Stimulated activated CD4-positive, alpha-beta T cell treated with anti-CD3 and anti-CD28 coated beads, Interleukin-4, amount 100 ng/mL, for 4 hours (primary cell): ENCODE data around the gene SLC25A1.

Experiments used
- DNase-seq, 2 experiments: peaks; one replicate each; pipeline ENCODE4 v3.0.0-alpha.2; 2020

SLC25A1 gene

DNA sequence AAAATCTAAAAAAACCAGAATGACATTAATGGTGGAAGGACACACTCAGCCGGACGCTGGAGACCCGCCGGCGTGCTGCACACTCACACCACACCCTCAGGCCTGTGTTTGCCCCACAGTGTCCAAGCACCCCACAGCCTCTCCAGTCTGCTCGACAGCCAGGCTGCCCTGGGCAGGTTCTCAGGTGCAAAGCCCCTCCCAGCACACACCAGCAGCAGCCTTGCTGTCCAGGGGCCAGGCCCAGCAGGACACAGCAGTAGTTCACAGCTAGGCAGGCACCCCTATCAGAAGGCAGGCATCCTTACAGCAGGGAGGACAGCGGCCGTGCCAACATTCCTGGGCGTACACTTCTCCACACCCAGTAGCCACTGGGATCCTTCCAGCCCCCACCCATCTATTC, 1.7 kb upstream of the SLC25A1 start:
- no peak for DNase-seq

DNA sequence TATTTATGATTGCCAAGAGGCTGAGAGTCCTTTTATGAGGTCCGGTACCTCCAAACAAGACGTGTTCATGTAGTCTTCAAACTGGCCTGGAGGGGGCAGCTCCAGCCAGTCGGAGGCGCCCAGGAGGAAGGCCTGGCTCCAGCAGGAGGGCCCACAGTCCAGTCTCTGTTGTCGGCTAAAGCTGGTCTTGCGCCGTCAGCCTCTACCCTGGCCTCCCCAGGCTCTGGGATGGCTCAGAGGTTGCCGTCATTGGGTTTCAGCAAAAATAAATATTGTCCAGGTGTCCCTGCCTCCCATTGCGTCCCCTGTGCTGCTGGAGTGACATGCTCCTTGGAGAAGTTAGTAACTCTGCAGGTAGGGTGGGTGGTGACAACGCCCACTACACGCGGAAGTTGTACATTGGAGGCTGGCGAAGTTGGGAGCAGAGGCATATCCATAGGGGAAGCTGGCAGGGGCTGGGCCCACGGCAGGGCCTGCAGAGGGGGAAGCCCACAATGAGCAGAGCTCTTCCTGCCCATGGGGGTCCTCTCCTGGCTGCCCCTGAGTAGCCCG, 1.0 kb upstream of the SLC25A1 start:
- no peak for DNase-seq

- DNase-seq = peak; percentile 37 to 51
Measured at GRCh38 chr22:19178065-19178656, 375 bp downstream of the SLC25A1 start.

DNA sequence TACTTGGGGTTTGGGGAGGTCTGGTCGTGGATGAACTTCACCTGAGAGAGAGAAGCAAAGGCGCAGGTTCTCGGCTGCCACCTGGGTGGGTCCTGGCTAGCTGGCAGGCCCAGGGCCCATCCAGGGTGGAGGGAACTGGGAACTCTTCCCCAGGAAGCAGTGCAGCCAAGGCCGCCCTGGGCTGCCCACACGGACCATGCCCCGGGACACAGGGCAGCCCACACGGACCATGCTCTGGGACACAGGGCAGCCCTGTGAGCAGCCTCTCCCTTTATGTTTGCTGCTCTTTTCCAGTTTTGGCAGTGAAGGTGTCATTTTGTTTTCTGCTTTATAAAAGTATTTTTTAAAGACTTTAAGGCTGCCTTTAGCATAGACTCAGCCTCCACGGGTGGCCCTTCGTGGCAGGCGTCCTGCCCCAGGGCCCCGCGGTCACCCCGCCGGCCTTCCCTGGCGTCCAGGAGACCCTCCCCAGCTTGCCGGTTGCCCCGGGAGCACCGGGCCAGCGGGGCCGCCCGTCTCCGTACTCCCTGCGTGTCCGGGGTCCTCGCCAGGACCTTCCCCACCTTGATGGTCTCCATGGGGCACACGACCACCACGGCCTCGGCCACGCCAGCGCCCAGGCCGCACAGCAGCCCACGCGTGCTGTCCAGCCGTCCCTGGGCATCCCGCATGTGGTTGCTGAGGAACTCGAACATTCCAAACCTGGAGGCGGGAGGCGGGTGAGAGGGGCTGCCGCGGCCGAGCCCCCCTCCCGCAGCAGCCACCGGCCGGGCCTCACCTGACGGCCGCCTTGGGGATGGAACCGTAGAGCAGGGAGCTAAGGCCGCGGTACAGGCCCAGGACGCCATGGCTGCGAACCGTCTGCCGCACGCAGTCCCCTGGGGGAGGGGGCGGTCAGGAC, 1.1 kb downstream of the SLC25A1 start:
- no peak for DNase-seq

- no peak for DNase-seq
Measured at GRCh38 chr22:19176732-19177131, 1.8 kb downstream of the SLC25A1 start.

GRCh38 chr22:19176175-19176643, 2.3 kb downstream of the SLC25A1 start:
- no peak for DNase-seq

GRCh38 chr22:19175602-19176174, 2.8 kb downstream of the SLC25A1 start:
- no peak for DNase-seq

GRCh38 chr22:19175026-19175601, 3.4 kb downstream of the SLC25A1 start:
- no peak for DNase-seq

DNA sequence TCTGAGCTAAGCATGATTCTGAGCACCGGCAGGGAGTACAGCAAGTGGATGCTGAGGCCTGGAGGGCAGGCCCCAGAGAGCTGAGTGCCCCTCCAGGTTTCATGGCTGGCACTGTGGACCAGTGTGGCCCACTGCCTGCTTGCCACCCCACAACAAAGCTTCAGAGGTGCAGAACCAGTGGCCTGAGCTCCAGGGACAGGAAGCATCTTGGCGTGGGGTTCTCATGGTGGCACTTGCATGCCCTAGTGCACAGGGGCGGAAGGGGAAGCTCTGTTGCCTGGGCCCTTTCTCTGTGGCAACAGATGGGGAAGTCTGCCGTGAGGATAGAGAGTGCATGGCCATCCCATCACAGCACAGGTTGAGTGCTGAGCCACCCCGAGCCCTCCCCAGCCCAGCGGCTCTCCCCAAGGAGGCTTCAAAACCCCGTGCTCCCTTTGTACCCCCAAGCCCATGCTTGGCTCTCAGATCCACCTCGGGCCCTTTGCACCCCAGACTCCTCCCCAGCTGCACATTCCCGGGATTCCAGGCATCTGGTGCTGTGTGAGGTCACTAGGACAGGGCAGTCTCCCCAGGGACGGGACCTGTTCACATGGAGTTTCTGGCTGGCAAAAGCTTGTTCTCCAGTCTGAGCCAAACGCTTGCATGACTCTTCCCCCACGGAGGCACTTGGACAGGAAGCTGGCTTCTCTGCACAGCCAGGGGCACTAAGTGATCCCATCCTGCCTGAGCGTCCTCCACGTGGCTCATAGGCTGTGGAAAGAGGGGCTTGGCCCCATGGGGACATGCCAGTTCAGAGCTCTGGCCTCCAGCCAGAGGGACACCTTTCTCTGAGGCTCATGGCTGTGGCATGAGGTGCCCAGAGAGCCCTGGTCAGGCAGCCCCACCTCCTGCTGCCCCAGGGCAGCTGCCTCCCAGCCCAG, 4.2 kb downstream of the SLC25A1 start:
- DNase-seq = no peak

- no peak for DNase-seq
Measured at GRCh38 chr22:19173047-19174035, 5.2 kb downstream of the SLC25A1 start.

DNA sequence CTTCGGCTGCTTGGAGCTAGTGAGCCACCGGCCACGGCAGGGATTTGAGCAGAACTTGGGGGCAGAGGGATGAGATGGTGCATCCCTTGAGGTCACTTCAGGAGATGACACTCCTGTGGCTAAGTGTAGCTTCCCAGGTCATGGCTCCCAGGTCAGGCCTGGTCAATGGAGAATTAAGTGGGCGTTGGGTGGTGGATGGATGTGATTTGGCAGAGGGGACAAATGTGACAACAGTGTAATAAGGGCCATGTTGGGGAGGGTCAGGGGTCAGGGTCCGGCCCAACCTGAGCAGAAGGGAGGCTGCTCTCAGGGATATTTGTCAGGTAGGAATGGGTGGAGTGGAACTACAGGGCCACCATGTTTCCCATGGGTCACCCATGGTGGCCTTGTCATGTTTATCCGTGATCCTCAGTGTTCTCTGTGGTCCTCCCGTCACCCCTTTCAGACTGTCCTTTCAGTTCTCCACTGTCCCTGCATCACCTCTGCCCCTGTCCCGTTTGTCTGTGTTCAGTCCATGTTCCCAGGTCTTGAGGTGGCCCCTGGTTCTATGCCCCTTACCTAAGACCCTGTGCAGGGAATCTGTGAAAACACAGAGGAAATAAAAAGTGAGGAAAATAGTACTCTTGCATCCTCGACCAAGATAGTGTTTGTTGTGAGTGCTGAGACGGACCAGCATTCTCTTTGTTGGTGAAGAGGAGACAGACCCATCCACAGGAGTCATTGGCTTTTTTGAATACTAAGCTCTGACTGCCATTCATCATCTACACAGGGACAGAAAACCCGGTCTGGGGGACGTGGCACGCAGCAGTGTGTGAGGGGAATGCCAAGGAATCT, 6.1 kb downstream of the SLC25A1 start:
- no peak for DNase-seq

DNA sequence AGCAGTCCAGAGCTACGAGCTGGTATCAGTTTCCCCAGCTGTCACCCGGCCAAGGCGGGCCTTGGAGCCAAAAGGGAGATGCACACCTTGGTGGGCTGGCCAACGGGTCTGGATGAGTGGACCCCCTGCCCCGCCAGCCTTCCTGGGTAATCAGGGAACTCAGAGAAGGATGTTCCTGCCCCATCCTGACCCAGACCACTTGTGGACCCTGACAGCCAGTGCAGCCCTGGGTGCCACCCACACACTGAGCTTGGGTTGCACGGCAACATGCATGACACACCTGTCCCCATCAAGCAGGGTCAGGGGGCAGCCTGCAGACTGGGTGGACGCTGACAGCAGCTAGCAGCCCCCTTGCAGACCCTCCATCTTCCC, 8.6 kb downstream of the SLC25A1 start:
- DNase-seq = no peak

- DNase-seq = no peak
Measured at GRCh38 chr22:19169002-19169946, 9.3 kb downstream of the SLC25A1 start.

- DNase-seq = no peak
Measured at GRCh38 chr22:19168088-19168890, 10.2 kb downstream of the SLC25A1 start.

DNA sequence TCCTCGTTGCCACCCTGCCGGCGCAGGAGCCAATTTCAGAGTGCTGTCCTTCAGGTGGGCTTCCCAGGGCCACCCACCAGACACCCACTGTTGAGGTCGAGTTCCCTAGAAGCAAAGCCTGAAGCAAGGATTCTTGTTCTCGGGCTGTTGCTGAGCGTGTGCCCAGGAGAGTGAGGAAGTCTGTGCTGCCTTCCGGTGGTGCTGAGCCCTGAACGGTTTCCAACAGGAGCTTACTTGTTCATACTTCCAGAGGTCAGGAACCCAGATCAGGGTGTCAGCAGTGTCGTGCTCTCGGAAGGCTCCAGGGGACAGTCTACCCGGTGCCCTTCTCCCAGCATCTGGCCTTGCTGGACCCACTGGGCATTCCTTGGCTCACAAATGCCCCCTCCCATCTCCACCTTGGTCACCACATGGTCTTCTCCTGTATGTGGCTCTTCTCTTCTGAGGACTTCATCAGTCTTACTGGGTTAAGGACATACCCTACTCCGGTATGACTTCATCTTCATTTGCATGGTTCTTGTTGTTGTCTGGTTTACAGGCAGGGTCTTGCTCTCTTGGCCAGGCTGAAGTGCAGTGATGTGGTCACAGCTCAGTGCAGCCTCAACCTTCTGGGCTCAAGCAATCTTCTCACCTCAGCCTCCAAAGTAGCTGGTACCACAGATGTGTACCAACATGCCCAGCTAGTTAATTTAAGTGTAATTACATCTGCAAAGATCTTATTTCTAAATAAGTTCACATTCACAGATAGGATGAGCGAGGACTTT, 11.2 kb downstream of the SLC25A1 start:
- DNase-seq = no peak

GRCh38 chr22:19166421-19166820, 12.1 kb downstream of the SLC25A1 start:
- no peak for DNase-seq

- DNase-seq = no peak
Measured at GRCh38 chr22:19164425-19164824, 14.1 kb downstream of the SLC25A1 start.
